HUES6 (cell line): ENCODE measurements around the gene SLC18B1.

ENCODE experiments used
- H3K27ac ChIP-seq: 2 replicates; pipeline ENCODE4 v1.7.0; 2013; ENCODE audit warnings: low read depth, mild to moderate bottlenecking, low read length, inconsistent platforms
- H3K27me3 ChIP-seq: 2 replicates; pipeline ENCODE4 v1.6.1; 2013; ENCODE audit warnings: low read length; ENCODE audit not compliant: control insufficient read depth, insufficient read depth
- H3K36me3 ChIP-seq: 2 replicates; pipeline ENCODE4 v1.6.1; 2013; ENCODE audit warnings: low read length; ENCODE audit not compliant: control insufficient read depth, insufficient read depth
- H3K4me1 ChIP-seq: 2 replicates; pipeline ENCODE4 v1.6.1; 2013; ENCODE audit warnings: low read length; ENCODE audit not compliant: control insufficient read depth, insufficient read depth
- H3K4me3 ChIP-seq: 2 replicates; pipeline ENCODE4 v1.5.1; 2013; ENCODE audit warnings: low read depth, low read length
- H3K9ac ChIP-seq: one replicate; pipeline ENCODE4 v1.6.1; 2013; ENCODE audit warnings: mild to moderate bottlenecking, low read length
- H3K9me3 ChIP-seq: 2 replicates; pipeline ENCODE4 v1.6.1; 2013; ENCODE audit warnings: low read depth, low read length; ENCODE audit not compliant: control insufficient read depth, insufficient read depth

SLC18B1 gene

DNA sequence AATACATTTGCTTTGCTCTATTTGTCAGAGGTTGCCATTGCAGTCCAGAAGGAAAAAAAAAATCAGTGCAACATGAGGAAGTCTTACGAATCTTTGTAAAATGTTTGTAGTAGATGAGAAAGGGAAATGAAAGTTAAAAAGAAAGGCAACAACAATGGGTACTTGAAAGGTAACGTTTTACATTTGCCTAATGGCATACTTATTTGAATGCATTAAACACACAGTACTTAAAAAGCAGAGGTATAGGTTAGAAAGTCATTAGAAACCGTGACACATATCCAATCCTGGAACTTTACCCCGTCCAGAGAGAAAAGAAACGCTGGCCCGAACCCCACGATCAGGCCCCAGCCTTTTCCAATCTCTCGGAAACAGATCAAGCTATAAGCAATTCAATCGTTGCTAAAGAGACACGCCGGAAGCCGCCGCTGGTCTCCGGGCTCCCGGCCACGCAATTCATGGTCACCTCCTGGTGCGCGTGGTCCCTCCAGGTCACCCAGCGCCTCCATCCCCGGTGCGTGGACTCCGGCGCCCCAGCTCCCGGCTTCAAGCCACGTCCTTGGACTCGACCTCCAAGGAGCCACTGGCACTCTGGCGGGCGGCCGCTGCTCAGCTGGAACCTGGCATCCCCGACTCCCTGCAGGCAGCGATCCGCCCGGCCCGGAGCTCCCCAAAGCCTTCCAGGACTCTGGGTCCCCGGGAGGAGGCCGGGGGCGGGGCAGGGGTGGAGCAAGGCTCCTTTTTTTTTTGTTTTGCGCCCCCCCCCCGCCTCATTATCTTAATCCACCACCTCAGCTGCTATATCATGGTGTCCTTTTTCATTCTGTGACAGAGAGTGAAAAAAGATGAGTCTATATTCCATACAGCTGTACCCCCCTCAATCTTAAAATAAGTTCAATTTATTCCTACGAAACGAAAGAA, at the start of gene SLC18B1:
SLC18B1 (minus strand) TSS at position 687 of the 918 bp plus-strand sequence; CDS start at position 506, 181 bp downstream.
- peak within 1 kb of the TSS; percentile 74 for H3K9ac ChIP-seq
- H3K36me3 ChIP-seq, result peaks cover 17% of the 10 kb centered on the region; the same call in 1 of the 2 replicates
- no peaks in the 10 kb centered on the region for H3K9me3 ChIP-seq
- no peaks in the 10 kb centered on the region for H3K4me1 ChIP-seq
- H3K27me3 ChIP-seq, result no peaks in the 10 kb centered on the region
- H3K4me3 ChIP-seq, result peak within 1 kb of the TSS; percentile 98
- H3K27ac ChIP-seq, result peak within 1 kb of the TSS; percentile 13; the same call in 1 of the 2 replicates

DNA sequence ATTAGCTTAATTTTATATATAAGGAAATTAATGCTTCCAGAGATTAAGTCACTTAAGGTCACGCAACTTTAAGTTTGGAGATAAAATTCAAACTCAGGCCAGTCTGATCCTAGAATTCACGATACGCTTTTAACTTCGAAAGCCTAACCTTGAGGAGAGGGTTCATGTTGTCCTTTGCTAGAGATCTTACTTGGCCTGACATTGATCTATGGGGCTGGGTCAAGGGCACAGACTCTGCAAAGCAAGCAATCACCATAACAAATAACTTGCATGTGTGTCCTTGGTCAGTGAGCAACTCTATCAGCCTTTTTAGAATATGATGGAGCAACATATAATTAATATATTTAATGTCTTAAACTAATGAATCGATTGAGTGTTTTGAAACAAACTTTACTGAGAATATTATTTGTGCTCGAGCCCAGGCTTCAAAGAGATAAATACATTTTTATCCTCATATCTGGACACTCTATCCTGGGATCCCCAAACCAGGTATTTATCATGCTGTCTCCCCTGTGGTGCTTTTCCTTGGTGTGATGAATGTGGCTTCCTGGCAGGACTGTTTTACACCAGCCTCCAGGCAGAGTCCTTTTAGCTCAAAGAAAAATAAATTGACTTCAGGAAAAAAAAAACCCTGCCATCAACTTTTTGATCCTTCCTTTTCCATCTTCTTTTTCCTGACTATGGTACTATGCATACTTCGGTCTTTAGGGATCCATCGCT, 45.0 kb upstream of the SLC18B1 start:
- Histone ChIP-seq H3K27ac (no peak overlapping the region), H3K9me3 (no peaks in the 10 kb centered on the region), H3K27me3 (no peaks in the 10 kb centered on the region), H3K4me1 (no peaks in the 10 kb centered on the region; the same call in 1 of the 2 replicates), H3K36me3 (no peaks in the 10 kb centered on the region), H3K4me3 (no peak overlapping the region), H3K9ac (no peak overlapping the region)

- Histone ChIP-seq H3K4me1 (no peaks in the 10 kb centered on the region; the same call in 1 of the 2 replicates), H3K27me3 (no peaks in the 10 kb centered on the region), H3K9ac (no peak overlapping the region), H3K27ac (no peak overlapping the region), H3K36me3 (no peaks in the 10 kb centered on the region), H3K9me3 (no peaks in the 10 kb centered on the region), H3K4me3 (no peak overlapping the region)
Measured at GRCh38 chr6:132841966-132842365, 43.5 kb upstream of the SLC18B1 start.

- Histone ChIP-seq H3K4me1 (no peaks in the 10 kb centered on the region), H3K9me3 (no peaks in the 10 kb centered on the region), H3K9ac (no peak overlapping the region)
Measured at GRCh38 chr6:132832891-132833290, 34.5 kb upstream of the SLC18B1 start.

GRCh38 chr6:132830334-132830751, 31.9 kb upstream of the SLC18B1 start:
- no peaks in the 10 kb centered on the region for H3K27me3 ChIP-seq
- no peaks in the 10 kb centered on the region for H3K4me1 ChIP-seq
- H3K9me3 ChIP-seq, result no peaks in the 10 kb centered on the region
- no peak overlapping the region for H3K4me3 ChIP-seq
- no peak overlapping the region for H3K27ac ChIP-seq
- no peak overlapping the region for H3K9ac ChIP-seq
- H3K36me3 ChIP-seq, result no peaks in the 10 kb centered on the region

More at GRCh38 chr6:132832891-132833290, 34.5 kb upstream of the SLC18B1 start:
- H3K27me3 ChIP-seq, result no peaks in the 10 kb centered on the region
- H3K27ac ChIP-seq, result no peak overlapping the region
- H3K36me3 ChIP-seq, result no peaks in the 10 kb centered on the region
- no peak overlapping the region for H3K4me3 ChIP-seq

DNA sequence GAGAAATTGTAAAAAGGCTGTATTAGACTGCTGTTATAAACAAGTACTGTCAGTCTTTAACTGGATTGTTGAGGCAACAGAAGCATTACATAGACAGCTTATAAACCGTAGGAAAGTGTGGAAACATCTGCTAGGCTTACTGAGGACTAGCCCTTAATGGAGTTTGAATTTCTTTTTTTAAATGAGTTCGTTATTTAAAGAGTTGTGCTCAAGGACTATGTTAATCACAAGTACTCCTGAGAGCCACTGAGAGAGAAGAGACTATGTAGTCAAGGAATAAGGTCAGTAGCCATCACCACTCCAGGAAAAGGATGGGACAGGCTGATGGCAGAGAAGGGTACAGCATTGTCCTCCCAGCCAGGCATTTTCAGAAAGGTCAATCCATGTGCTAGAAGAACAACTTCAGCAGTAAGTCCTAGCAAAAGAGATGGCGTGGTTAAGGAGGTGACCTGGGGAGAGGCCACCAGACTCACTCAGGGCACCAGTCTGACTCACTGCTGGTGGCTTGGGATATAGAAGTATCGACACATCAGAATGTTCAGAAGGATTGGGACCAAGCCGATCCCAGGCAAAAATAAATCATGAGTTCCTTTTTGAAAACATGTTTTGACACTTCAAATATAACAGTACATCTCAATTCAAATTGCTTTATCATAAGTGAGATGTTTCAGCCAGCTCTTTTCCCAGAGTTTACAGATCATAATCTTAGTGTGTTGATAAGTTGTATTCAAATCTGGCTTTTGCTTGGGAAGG, 22.4 kb upstream of the SLC18B1 start:
- no peaks in the 10 kb centered on the region for H3K27me3 ChIP-seq
- no peaks in the 10 kb centered on the region for H3K9me3 ChIP-seq
- H3K4me3 ChIP-seq, result no peak overlapping the region
- H3K9ac ChIP-seq, result no peak overlapping the region
- peaks cover 34% of the 10 kb centered on the region for H3K36me3 ChIP-seq
- H3K4me1 ChIP-seq, result peaks cover 12% of the 10 kb centered on the region; the same call in 1 of the 2 replicates
- no peak overlapping the region for H3K27ac ChIP-seq

DNA sequence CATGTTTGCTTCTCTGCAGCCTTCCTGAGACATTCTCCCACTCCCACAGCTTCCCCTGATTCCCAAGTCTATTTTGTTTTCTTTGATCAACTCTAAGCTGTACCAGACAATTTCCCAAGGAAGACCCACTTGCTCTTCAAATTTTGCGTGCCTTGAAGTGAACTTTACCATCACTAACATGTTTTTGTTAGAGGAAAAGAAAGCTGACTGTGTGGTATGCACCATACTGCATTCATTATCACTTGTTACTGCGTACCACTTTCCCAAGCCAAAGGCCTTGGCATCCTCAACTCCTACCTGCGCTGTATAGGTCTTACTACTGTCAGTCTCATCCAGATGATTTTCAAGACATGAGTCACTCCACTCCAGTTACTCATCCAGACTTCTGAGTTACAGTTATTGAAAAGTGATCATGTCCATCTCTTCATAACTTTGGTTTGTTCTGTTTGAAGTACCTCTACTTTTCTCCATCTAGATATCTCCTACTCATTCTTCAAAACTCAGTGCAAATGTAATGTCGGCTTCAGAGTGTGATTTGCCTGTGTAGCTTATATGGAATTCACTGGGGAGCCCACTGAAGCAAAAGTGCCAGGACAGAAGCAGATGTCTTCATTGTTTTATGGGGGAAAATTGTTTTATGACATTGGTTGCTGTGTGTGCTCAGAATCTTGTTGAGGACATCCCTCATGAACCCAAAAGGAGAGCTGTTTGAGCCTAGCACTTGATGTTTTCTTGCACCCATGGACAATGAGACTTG, 21.1 kb upstream of the SLC18B1 start:
- Histone ChIP-seq H3K4me1 (peaks cover 12% of the 10 kb centered on the region; the same call in 1 of the 2 replicates), H3K9me3 (no peaks in the 10 kb centered on the region), H3K27me3 (no peaks in the 10 kb centered on the region), H3K36me3 (peaks cover 46% of the 10 kb centered on the region), H3K4me3 (no peak overlapping the region), H3K9ac (no peak overlapping the region), H3K27ac (no peak overlapping the region)

- Histone ChIP-seq H3K4me1 (peaks cover 12% of the 10 kb centered on the region; the same call in 1 of the 2 replicates), H3K9me3 (no peaks in the 10 kb centered on the region), H3K4me3 (no peak overlapping the region), H3K27me3 (no peaks in the 10 kb centered on the region), H3K9ac (no peak overlapping the region), H3K36me3 (peaks cover 48% of the 10 kb centered on the region), H3K27ac (no peak overlapping the region)
Measured at GRCh38 chr6:132818404-132819359, 20.2 kb upstream of the SLC18B1 start.

DNA sequence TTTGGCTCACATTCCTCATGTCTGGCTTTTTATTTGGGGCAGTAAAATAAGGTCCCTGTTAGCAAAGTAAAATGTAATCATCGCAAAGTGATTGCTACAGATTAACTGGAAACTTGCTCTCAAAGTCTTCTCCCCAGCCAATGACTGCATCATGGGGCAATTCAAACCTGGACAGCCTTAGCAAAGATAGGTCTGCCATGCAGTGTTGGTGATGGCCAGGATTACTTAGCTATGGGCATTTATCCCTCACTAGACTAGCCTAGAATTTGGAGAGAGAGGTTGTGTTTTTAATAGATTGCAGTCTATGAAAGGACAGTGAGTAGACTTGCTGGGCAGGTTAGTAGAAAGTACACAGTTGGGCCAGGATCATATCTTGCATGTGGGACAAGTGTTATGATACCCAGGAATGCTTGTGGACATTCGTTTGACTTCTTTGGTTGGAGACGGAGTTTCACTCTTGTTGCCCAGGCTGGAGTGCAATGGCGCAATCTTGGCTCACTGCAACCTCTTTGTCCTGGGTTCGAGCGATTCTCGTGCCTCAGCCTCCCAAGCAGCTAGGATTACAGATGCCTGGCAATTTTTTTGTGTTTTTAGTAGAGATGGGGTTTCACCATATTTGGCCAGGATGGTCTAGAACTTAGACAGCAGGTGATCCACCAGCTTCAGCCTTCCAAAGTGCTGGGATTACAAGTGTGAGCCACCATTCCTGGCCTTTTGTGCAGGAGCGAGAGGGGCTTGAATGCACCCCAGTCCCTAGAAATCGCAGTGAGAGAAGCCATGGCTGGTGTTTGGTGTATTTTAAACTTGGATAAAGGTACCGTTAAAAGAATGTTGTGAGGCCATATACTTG, 19.3 kb upstream of the SLC18B1 start:
- no peak overlapping the region for H3K9ac ChIP-seq
- no peaks in the 10 kb centered on the region for H3K27me3 ChIP-seq
- H3K4me1 ChIP-seq, result 0 out of 2 replicates have a peak, but pooled peaks cover 9% of the 10 kb centered on the region
- H3K27ac ChIP-seq, result no peak overlapping the region
- no peaks in the 10 kb centered on the region for H3K9me3 ChIP-seq
- peaks cover 48% of the 10 kb centered on the region for H3K36me3 ChIP-seq
- H3K4me3 ChIP-seq, result no peak overlapping the region
